RWPE2 (cell line): ENCODE measurements around the gene LRRK1.

Experiments
- ATAC-seq: fragments of 200-7000 bp; cut with Tn5 transposase; 3 replicates; pipeline ENCODE4 v1.9.1; 2021; ENCODE audit warnings: low read depth
- DNase-seq: peaks from one replicate; pipeline ENCODE4 v3.0.0-alpha.2; 2020; ENCODE audit warnings: low spot score
- H3K27ac ChIP-seq: fragments of 450-650 bp; 2 replicates; pipeline ENCODE4 v1.5.1; 2017; ENCODE audit warnings: mild to moderate bottlenecking; ENCODE audit not compliant: poor library complexity, severe bottlenecking
- H3K27me3 ChIP-seq: fragments of 250-450 bp; sonication (Bioruptor Pico); 2 replicates; pipeline ENCODE4 v1.5.1; 2021; ENCODE audit warnings: mild to moderate bottlenecking, moderate library complexity; ENCODE audit not compliant: insufficient read depth, poor library complexity, severe bottlenecking
- H3K36me3 ChIP-seq: fragments of 250-450 bp; sonication (Bioruptor Pico); 2 replicates; pipeline ENCODE4 v1.5.1; 2020; ENCODE audit warnings: low read depth, mild to moderate bottlenecking, moderate library complexity
- H3K4me1 ChIP-seq: fragments of 250-450 bp; sonication (Bioruptor Pico); 2 replicates; pipeline ENCODE4 v1.5.1; 2021; ENCODE audit warnings: mild to moderate bottlenecking, moderate library complexity; ENCODE audit not compliant: insufficient read depth, poor library complexity, severe bottlenecking
- H3K4me3 ChIP-seq: fragments of 250-450 bp; sonication (Bioruptor Pico); 2 replicates; pipeline ENCODE4 v1.5.1; 2021; ENCODE audit warnings: mild to moderate bottlenecking, moderate library complexity; ENCODE audit not compliant: severe bottlenecking
- H3K9me3 ChIP-seq: fragments of 250-450 bp; sonication (Bioruptor Pico); 2 replicates; pipeline ENCODE4 v1.5.1; 2021; ENCODE audit warnings: mild to moderate bottlenecking, moderate library complexity; ENCODE audit not compliant: severe bottlenecking
- CTCF ChIP-seq: fragments of 450-650 bp; IDR thresholded peaks from one replicate; pipeline ENCODE4 v1.5.1; 2017; ENCODE audit warnings: mild to moderate bottlenecking, moderate library complexity; ENCODE audit not compliant: poor library complexity, severe bottlenecking

LRRK1 gene

GRCh38 chr15:100895721-100896120 lies 23.4 kb upstream of the LRRK1 start:
- H3K27me3 ChIP-seq, result no peaks in the 10 kb centered on the region
- no peak for TF ChIP-seq CTCF

GRCh38 chr15:100897221-100898151 lies 21.7 kb upstream of the LRRK1 start:
- H3K27ac ChIP-seq, result no peak overlapping the region
- no peaks in the 10 kb centered on the region for H3K9me3 ChIP-seq
- no peak overlapping the region for H3K4me3 ChIP-seq
- no peaks in the 10 kb centered on the region for H3K27me3 ChIP-seq
- no peak for DNase-seq
- peaks cover 100% of the 10 kb centered on the region for H3K36me3 ChIP-seq
- no peak for TF ChIP-seq CTCF
- no peak for ATAC-seq
- peaks cover 5% of the 10 kb centered on the region for H3K4me1 ChIP-seq

More at GRCh38 chr15:100895721-100896120, 23.4 kb upstream of the LRRK1 start:
- H3K27ac ChIP-seq, result no peak overlapping the region
- ATAC-seq (no peak), DNase-seq (no peak)
- no peaks in the 10 kb centered on the region for H3K9me3 ChIP-seq
- no peak overlapping the region for H3K4me3 ChIP-seq
- H3K4me1 ChIP-seq, result no peaks in the 10 kb centered on the region
- H3K36me3 ChIP-seq, result peaks cover 100% of the 10 kb centered on the region

GRCh38 chr15:100898152-100898490 lies 21.0 kb upstream of the LRRK1 start:
- peaks cover 100% of the 10 kb centered on the region for H3K36me3 ChIP-seq
- ATAC-seq (no peak), DNase-seq (no peak)
- H3K9me3 ChIP-seq, result no peaks in the 10 kb centered on the region
- peaks cover 7% of the 10 kb centered on the region for H3K4me1 ChIP-seq
- no peak for TF ChIP-seq CTCF
- no peaks in the 10 kb centered on the region for H3K27me3 ChIP-seq
- no peak overlapping the region for H3K4me3 ChIP-seq
- H3K27ac ChIP-seq, result no peak overlapping the region

- Histone ChIP-seq H3K27ac (no peak overlapping the region), H3K4me1 (peaks cover 7% of the 10 kb centered on the region), H3K4me3 (no peak overlapping the region), H3K27me3 (no peaks in the 10 kb centered on the region), H3K36me3 (peaks cover 100% of the 10 kb centered on the region), H3K9me3 (no peaks in the 10 kb centered on the region)
- no peak for DNase-seq
- no peak for TF ChIP-seq CTCF
- no peak for ATAC-seq
Measured at GRCh38 chr15:100898661-100899462, 20.3 kb upstream of the LRRK1 start.
